Ovary (tissue), 3 donors: Measurements from ENCODE around the gene IL36A.

Experiments
- EP300 ChIP-seq: sonication (generic); formaldehyde crosslinking; IDR thresholded peaks from one replicate; pipeline ENCODE4 v1.6.1; 2017; ENCODE audit warnings: antibody characterized with exemption
- TF ChIP-seq, protein P1 (sequence below), 3 donors: fragments of 450-650 bp in 2 of 3; fragments of 200-600 bp in 1 of 3; IDR thresholded peaks; one replicate each; pipeline versions ENCODE4 v1.5.1 to v1.8.0; 2016 to 2022; ENCODE audit warnings: antibody characterized with exemption in 3 of 3, mild to moderate bottlenecking in 1 of 3
- donor health status: DM: no; HTN: no; CAD: no.

DNA sequence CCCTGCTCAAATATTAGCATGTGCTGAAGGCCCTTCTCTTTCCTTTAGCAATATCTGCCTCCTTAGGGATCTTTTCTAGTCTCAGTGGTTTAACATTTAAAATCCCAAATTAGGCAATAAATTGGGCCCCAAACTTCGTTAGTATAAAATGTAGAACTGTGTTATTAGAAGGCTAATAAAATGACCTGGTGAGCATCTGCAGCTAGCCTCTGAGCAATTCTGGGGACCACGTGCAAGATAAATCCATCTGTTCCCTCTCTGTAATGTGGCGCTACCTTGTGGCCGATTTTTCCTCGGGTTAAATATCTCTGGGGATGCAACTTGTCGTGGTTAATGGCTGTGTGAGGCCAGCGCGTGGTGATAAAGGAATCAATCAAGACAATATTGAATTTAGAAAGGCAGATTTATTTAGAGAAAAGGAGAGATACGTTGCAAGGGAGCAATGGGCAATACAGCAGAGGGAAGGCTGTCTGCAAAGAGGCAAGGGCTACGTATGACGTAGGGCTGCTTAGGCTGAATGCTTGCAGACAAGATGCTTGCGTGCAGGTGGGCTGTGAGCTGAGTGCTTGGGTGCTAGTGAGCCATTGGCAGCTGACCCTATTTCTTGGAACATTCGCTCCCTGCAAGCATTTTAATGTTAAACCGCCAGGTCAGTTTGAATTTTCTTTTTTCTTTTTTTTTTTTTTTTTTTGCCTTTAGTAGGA, 46.0 kb upstream of the IL36A start:
- TF ChIP-seq, protein P1, sequence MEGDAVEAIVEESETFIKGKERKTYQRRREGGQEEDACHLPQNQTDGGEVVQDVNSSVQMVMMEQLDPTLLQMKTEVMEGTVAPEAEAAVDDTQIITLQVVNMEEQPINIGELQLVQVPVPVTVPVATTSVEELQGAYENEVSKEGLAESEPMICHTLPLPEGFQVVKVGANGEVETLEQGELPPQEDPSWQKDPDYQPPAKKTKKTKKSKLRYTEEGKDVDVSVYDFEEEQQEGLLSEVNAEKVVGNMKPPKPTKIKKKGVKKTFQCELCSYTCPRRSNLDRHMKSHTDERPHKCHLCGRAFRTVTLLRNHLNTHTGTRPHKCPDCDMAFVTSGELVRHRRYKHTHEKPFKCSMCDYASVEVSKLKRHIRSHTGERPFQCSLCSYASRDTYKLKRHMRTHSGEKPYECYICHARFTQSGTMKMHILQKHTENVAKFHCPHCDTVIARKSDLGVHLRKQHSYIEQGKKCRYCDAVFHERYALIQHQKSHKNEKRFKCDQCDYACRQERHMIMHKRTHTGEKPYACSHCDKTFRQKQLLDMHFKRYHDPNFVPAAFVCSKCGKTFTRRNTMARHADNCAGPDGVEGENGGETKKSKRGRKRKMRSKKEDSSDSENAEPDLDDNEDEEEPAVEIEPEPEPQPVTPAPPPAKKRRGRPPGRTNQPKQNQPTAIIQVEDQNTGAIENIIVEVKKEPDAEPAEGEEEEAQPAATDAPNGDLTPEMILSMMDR (IDR thresholded peaks at IDR 0.05): no peak
- TF ChIP-seq EP300: no peak
